Stimulated activated CD8-positive, alpha-beta memory T cell treated with anti-CD3 and anti-CD28 coated beads, Interleukin-12 subunit alpha, Interleukin-12 subunit beta, amount 100 ng/mL, for 4 hours (primary cell): ENCODE measurements around the gene DENND6B.
"Not testable (repeated sequence)": the region's sequence is repeated elsewhere in the genome, so short reads cannot be mapped to it uniquely, and the experiment has no call there.

Experiments
- DNase-seq: peaks from one replicate; pipeline ENCODE4 v3.0.0-alpha.2; 2020; ENCODE audit warnings: low read depth

DENND6B gene

DNA sequence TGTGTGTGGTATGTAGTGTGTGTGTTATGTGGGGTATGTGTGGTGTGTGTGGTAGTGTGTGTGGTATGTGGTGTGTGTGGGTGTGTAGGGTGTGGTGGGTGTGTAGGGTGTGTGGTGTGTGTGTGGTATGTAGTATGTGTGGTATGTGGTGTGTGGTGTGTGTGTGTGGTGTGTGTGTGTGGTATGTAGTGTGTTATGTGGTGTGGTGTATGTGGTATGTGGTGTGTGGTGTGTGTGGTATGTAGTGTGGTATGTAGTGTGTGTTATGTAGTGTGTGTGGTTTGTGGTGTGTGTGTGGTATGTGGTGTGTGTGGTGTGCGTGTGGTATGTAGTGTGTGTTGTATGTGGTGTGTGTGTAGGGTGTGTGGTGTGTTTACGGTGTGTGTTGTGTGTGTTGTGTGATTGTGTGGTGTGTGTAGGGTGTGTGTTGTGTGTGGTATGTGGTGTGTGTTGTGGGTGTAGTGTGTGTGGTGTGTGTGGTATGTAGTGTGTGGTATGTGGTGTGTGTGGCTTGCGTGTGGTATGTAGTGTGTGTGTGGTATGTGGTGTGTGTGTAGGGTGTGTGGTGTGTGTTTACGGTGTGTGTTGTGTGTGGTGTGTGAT, 12.1 kb upstream of the DENND6B start:
- no peak for DNase-seq

DNA sequence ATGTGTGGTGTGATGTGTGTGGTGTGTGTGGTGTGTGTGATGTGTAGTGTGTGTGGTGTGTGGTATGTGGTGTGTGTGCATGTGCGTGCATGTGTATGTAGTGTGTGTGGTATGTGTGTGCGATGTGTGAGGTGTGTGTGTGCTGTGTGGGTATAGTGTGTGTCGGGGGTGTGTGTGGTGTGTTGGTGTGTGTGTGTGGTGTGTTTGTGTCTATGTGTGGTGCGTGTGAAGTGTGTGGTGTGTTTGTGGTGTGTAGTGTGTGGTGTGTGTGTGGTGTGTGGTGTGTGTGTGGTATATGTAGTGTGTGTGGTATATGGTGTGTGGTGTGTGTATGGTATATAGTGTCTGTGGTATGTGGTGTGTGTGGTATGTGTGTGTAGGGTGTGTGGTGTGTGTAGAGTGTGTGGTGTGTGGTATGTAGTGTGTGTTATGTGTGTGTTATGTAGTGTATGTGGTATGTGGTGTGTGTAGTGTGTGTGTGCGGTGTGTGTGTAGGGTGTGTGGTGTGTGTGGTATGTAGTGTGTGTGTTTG, 11.3 kb upstream of the DENND6B start:
- no peak for DNase-seq

- DNase-seq = no peak
Measured at GRCh38 chr22:50337262-50338041, 10.6 kb upstream of the DENND6B start.

GRCh38 chr22:50334433-50334832, 7.6 kb upstream of the DENND6B start:
- DNase-seq = not testable (repeated sequence)

GRCh38 chr22:50329236-50329635, 2.4 kb upstream of the DENND6B start:
- DNase-seq = no peak

GRCh38 chr22:50327711-50328019, 853 bp upstream of the DENND6B start:
- no peak for DNase-seq

GRCh38 chr22:50326225-50326955, 422 bp downstream of the DENND6B start:
- no peak for DNase-seq

GRCh38 chr22:50325444-50326224, 1.2 kb downstream of the DENND6B start:
- DNase-seq = no peak

DNA sequence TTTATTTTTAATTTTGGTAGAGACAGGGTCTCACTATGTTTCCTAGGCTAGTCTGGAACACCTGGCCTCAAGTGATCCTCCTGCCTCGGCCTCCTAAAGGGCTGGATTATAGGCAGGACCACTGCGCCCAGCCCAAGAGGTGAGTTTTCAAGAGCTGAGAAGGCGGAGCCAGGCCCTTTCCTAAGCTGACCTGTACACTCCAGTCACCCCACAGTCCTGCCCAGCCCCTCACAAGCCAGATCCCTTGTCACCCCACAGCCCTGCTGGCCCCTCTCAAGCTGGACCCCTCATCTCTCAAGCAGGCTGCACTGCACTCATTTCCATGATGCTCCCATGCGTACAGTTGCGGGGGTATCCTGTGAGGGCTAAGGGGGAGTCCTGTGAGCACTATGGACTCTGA, 2.9 kb downstream of the DENND6B start:
- no peak for DNase-seq

- DNase-seq = not testable (repeated sequence)
Measured at GRCh38 chr22:50322382-50323104, 4.3 kb downstream of the DENND6B start.

GRCh38 chr22:50320671-50321325, 6.0 kb downstream of the DENND6B start:
- no peak for DNase-seq

DNA sequence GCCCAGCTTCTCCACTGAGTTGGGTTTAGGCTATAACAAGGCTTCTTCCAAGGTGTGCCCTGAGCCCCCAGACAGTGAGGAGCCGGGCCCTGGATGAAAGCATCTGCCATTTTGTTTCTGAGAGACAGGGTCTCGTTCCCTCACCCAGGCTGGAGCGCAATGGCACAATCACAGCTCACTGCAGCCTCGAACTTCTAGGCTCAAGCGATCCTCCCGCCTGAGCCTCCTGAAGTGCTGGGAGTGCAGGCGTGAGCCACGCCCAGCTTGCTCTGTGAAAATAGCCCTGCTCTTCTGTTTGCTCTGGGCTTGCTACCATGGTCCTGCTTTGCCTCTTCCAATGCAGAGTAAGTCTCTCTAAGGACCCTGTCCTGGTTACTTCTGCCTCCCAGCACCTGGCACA, 6.7 kb downstream of the DENND6B start:
- DNase-seq = no peak

- DNase-seq = no peak
Measured at GRCh38 chr22:50319503-50319951, 7.3 kb downstream of the DENND6B start.

DNA sequence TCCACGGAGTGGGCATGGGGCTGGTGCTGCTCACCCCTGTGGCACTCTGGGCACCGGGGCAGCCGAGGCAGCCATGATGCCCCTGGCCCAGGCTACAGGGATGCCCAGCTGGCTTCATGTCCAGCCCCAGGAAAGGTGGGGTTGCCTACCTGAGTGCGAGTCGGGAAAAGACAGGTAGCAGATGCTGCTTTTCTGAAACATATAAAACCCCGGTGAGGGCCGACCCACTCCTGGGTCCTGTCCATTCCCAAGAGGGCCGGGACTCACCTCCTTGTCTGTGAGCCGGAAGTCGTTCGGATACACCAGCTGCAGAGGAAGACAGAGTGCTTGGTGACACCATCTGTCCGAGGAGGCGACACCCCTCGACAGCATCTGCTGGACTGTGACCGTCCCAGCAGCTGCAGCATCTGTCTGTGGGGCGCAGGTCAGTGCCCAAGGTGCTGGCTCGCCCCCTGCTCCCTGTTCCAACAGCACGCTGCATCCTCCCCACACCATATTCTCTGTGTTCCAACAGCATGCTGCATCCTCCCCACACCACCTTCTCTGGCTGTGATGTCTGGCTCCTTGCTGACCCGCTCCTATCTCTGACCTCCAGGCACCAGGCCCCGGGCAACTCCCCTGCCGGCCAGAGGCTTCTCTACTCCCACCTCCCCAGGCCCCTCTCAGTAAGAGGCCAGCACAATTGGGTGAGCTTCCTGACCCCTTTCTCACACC, 8.0 kb downstream of the DENND6B start:
- no peak for DNase-seq

DNA sequence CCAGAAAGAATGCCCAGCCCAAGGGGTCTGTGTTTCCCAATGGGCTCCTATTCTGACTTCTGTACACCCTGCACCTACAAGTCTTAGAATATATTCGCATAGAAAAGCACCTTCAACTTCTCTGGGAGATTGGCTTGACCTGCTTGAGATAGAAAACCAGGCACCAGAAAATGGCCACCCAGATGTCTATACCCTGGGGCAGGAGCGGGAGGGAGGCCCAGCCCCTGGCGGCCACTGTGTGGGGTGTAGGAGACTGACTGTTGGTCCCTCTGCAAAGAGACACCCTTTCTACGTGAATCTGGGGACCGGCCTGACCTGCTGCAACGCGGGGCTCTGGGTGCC, 8.5 kb downstream of the DENND6B start:
- no peak for DNase-seq

DNA sequence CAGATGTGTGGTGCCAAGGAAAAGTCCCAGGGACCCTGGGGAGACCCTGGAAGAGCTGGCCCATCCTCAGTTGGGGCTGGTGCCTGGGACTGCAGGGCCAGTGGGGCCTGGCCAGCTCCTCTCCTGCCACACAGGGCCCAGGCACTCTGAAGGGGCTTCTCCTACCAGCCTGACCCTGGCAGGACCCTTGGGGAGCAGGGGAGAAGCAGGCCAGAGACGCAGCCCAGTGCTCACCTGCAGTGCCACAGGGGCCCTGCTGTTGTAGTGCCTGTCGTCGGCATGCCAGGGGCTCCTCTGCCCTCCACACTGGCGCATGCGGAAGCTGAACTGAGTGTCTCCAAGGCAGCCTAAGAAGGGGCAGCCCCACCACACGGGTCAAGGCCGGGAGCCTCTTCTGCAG, 9.1 kb downstream of the DENND6B start:
- no peak for DNase-seq

DNA sequence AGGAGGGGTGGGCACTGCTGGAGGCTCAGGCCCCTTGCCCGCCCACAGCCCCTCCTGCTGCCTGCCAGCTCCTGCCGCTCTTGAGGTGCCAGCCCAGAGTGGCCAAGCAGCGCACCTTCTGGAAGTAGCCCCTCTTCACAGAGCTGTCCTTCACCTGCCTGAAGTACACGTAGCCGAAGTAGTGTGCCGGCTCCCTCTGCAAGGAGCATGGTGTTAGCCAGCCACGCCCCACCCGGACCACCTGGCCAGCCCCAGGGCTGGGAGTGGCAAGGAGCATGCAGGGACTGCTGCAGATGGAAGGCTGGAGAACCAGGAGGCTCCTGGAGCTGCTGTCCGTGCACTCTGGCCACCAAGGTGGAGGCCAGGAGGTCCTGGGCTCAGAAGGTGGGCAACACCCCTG, 9.6 kb downstream of the DENND6B start:
- no peak for DNase-seq

DNA sequence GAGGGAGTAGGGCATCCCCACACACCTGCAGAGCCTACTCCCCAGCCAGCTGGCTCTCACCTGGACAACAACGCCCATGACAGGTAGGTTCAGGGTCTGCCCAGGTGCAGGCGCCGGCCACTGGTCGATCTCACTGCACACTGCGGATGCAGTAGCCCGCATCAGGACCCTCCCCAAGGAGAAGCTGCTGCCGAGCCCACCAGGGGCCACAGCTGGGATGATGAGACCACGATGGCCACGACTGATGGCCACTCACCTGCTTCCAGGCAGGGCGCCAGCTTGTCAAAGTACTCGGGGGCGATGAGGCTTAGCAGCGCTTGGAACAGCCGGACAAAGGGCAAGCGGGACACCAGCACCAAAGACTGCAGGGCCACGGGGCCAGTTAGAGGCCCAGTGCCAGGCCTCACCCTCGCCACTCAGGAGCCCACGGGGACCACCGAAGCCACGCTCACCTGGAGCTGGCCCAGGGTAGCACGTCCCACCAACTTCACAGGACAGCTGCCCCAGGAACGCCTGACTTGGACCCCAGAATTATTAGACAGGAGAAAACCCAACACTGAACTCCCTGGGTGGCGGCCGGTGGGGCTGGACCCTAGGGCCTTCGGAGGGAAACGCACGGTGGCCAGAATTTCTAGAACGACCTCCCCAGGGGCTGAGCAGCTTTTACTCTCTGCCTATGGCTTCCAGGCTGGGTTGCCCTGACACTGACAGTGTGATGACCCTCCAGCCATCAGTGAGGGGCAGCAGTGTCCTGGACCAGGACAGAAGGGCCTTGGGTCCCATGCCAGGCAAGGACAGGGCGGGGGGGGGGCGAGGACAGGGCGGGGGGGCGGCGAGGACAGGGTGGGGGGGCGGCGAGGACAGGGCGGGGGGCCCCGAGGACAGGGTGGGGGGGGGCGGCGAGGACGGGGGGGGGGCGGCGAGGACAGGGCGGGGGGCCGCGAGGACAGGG, 10.4 kb downstream of the DENND6B start:
- DNase-seq = no peak
